Measurements from ENCODE around the gene GNA12.

GNA12 gene

GRCh38 chr7:2732388-2732787, 111.7 kb downstream of the GNA12 start:
- TF ChIP-seq POLR2AphosphoS5 (IDR thresholded peaks at IDR 0.05; ENCODE audit: low read depth, low read length), result no peak
- TF ChIP-seq SIN3A (IDR thresholded peaks at IDR 0.05; ENCODE audit: borderline replicate concordance, insufficient read depth, low read length), result no peak
- no peak for TF ChIP-seq FOXP2 (optimal IDR thresholded peaks at IDR 0.05; ENCODE audit: borderline replicate concordance, extremely low read depth, extremely low read length, insufficient read depth)
- no peak for TF ChIP-seq REST (IDR thresholded peaks at IDR 0.05; ENCODE audit: insufficient read depth in 1 of 2, low read depth in 2 of 2, low read length in 2 of 2)
- TF ChIP-seq TAF1 (IDR thresholded peaks at IDR 0.05; ENCODE audit: borderline replicate concordance, insufficient read depth, low read length), result no peak

- TF ChIP-seq FOXP2 (optimal IDR thresholded peaks at IDR 0.05; ENCODE audit: borderline replicate concordance, extremely low read depth, extremely low read length, insufficient read depth), result no peak
- TF ChIP-seq TAF1 (IDR thresholded peaks at IDR 0.05; ENCODE audit: borderline replicate concordance, insufficient read depth, low read length), result no peak
- TF ChIP-seq REST (IDR thresholded peaks at IDR 0.05; ENCODE audit: insufficient read depth in 1 of 2, low read depth in 2 of 2, low read length in 2 of 2), result no peak
- TF ChIP-seq POLR2AphosphoS5 (IDR thresholded peaks at IDR 0.05; ENCODE audit: low read depth, low read length), result no peak
- no peak for TF ChIP-seq SIN3A (IDR thresholded peaks at IDR 0.05; ENCODE audit: borderline replicate concordance, insufficient read depth, low read length)
These were observed 113.0 kb downstream of the GNA12 start for GRCh38 chr7:2730846-2731770.

- TF ChIP-seq SIN3A (IDR thresholded peaks at IDR 0.05; ENCODE audit: borderline replicate concordance, insufficient read depth, low read length), result no peak
- no peak for TF ChIP-seq POLR2AphosphoS5 (IDR thresholded peaks at IDR 0.05; ENCODE audit: low read depth, low read length)
These were observed 114.0 kb downstream of the GNA12 start for GRCh38 chr7:2729893-2730716.

- TF ChIP-seq POLR2AphosphoS5 (IDR thresholded peaks at IDR 0.05; ENCODE audit: low read depth, low read length) (no peak; the same call in 1 of the 2 replicates), FOXP2 (optimal IDR thresholded peaks at IDR 0.05; ENCODE audit: borderline replicate concordance, extremely low read depth, extremely low read length, insufficient read depth) (peak; percentile 74), REST (IDR thresholded peaks at IDR 0.05; ENCODE audit: insufficient read depth in 1 of 2, low read depth in 2 of 2, low read length in 2 of 2) (no peak), TAF1 (IDR thresholded peaks at IDR 0.05; ENCODE audit: borderline replicate concordance, insufficient read depth, low read length) (no peak), SIN3A (IDR thresholded peaks at IDR 0.05; ENCODE audit: borderline replicate concordance, insufficient read depth, low read length) (peak; percentile 59; the same call in 1 of the 2 replicates)
These were observed 114.8 kb downstream of the GNA12 start for GRCh38 chr7:2729031-2729892.

Measured in PFSK-1 (cell line).